Endothelial cell of umbilical vein (primary cell): ENCODE data around the gene SDHC. TPM values are rescaled to one million over a fixed set of nuclear protein-coding genes. Genes with fewer than 3 reads are reported as not detected.
A peak's percentile ranks its signal among the peaks of the same experiment; 100 is the strongest.
"Not testable (repeated sequence)": the region's sequence is repeated elsewhere in the genome, so short reads cannot be mapped to it uniquely, and the experiment has no call there.

Source experiments
- BruUV-seq: library from RNA; stranded (reverse); fragments of 400-500 nt; replicated peaks from 2 replicates; lab custom pipeline; 2021; lab: Mats Ljungman, UMichigan
- CTCF ChIA-PET: fragments of 300-600, 350-600 bp; sonication (Branson Sonifier 250); formaldehyde crosslinking; loops from one replicate; lab custom pipeline; 2021; ENCODE audit warnings: antibody characterized with exemption, inconsistent platforms; lab: Charles Lee
- POLR2A ChIA-PET: fragments of 300-600, 350-600 bp; sonication (Branson Sonifier 250); formaldehyde crosslinking; loops from one replicate; lab custom pipeline; 2021; ENCODE audit warnings: antibody characterized with exemption, inconsistent platforms; lab: Charles Lee
- DNase-seq: peaks from one replicate; pipeline ENCODE4 v3.0.0-alpha.2; 2011; ENCODE audit warnings: low read depth, low spot score
- FAIRE-seq: peaks from 2 replicates; lab custom pipeline; 2011; peaks lifted over from hg19 to GRCh38; lab: Jason Lieb, UNC
- H2AFZ ChIP-seq: 2 replicates; pipeline ENCODE4 v1.6.0; 2012; ENCODE audit warnings: low read depth, low read length, control low read depth, inconsistent platforms
- H3K27ac ChIP-seq: 2 replicates; pipeline ENCODE4 v1.5.1; 2011; ENCODE audit warnings: low read depth, mild to moderate bottlenecking, control low read depth, low read length, moderate library complexity; ENCODE audit not compliant: insufficient read depth
- H3K27me3 ChIP-seq, 2 experiments: 2 replicates each; pipeline versions ENCODE4 v1.6.0 to v1.6.1; 2011; ENCODE audit warnings: low read length in 2 of 2, mixed read lengths in 1 of 2; ENCODE audit not compliant: control insufficient read depth in 2 of 2, insufficient read depth in 2 of 2
- H3K36me3 ChIP-seq, 2 experiments: 2 replicates in 1 of 2; 3 replicates in 1 of 2; pipeline ENCODE4 v1.5.1; 2011; ENCODE audit warnings: low read length in 2 of 2, mild to moderate bottlenecking in 1 of 2, moderate library complexity in 1 of 2; ENCODE audit not compliant: control insufficient read depth in 2 of 2, insufficient read depth in 2 of 2; ENCODE audit errors: extremely low read depth in 1 of 2
- H3K4me1 ChIP-seq: 3 replicates; pipeline ENCODE4 v1.5.1; 2011; ENCODE audit warnings: mild to moderate bottlenecking, low read length; ENCODE audit not compliant: control insufficient read depth, insufficient read depth; ENCODE audit errors: extremely low read depth
- H3K4me2 ChIP-seq: 2 replicates; pipeline ENCODE4 v1.6.1; 2011; ENCODE audit warnings: low read length, control low read depth, mixed read lengths; ENCODE audit not compliant: insufficient read depth
- H3K4me3 ChIP-seq, 3 experiments: fragments of 200-600 bp in 1 of 3; sonication (generic), shearing (Covaris generic) in 1 of 3; replicated peaks in 1 of 3; 2 replicates each; pipeline ENCODE4 v1.5.1; 2011 to 2016; ENCODE audit warnings: control low read depth in 3 of 3, low read length in 3 of 3, mild to moderate bottlenecking in 2 of 3, inconsistent platforms in 1 of 3, low read depth in 1 of 3, moderate library complexity in 1 of 3; ENCODE audit not compliant: insufficient read depth in 1 of 3
- H3K79me2 ChIP-seq: 2 replicates; pipeline ENCODE4 v1.6.0; 2012; ENCODE audit warnings: low read length, inconsistent platforms; ENCODE audit not compliant: control insufficient read depth, insufficient read depth
- H3K9ac ChIP-seq: replicated peaks from 2 replicates; pipeline ENCODE3; 2011; ENCODE audit warnings: low read length, control low read depth; ENCODE audit not compliant: insufficient read depth; ENCODE audit errors: extremely low read depth
- H3K9me1 ChIP-seq: replicated peaks from 3 replicates; pipeline ENCODE4 v1.6.0; 2011; ENCODE audit warnings: mild to moderate bottlenecking, low read length; ENCODE audit not compliant: control insufficient read depth, insufficient read depth; ENCODE audit errors: extremely low read depth
- H3K9me3 ChIP-seq: replicated peaks from 2 replicates; pipeline ENCODE4 v1.5.1; 2012; ENCODE audit warnings: low read length, inconsistent platforms; ENCODE audit not compliant: control insufficient read depth, insufficient read depth
- H4K20me1 ChIP-seq: replicated peaks from 2 replicates; pipeline ENCODE3; 2011; ENCODE audit warnings: mild to moderate bottlenecking, low read length; ENCODE audit not compliant: control insufficient read depth, insufficient read depth; ENCODE audit errors: extremely low read depth
- EZH2 ChIP-seq: IDR thresholded peaks from 2 replicates; pipeline ENCODE4 v1.6.1; 2012; ENCODE audit warnings: borderline replicate concordance, low read depth, mild to moderate bottlenecking, moderate library complexity, low read length, inconsistent platforms; ENCODE audit not compliant: severe bottlenecking
- FOS ChIP-seq: IDR thresholded peaks from 2 replicates; pipeline ENCODE4 v1.6.1; 2011; ENCODE audit warnings: mild to moderate bottlenecking, low read length, moderate library complexity, borderline replicate concordance; ENCODE audit not compliant: insufficient read depth
- GATA2 ChIP-seq: IDR thresholded peaks from 2 replicates; pipeline ENCODE4 v1.7.0; 2011; ENCODE audit warnings: low read depth, mild to moderate bottlenecking, moderate library complexity, mixed read lengths, low read length; ENCODE audit not compliant: insufficient read length, insufficient read depth
- JUN ChIP-seq: IDR thresholded peaks from 2 replicates; pipeline ENCODE4 v1.6.1; 2011; ENCODE audit warnings: borderline replicate concordance, low read depth; ENCODE audit not compliant: insufficient read length, insufficient read depth
- MYC ChIP-seq: IDR thresholded peaks from one replicate; pipeline ENCODE4 v1.6.1; 2011; ENCODE audit warnings: mild to moderate bottlenecking, low read depth, low read length
- POLR2A ChIP-seq: IDR thresholded peaks from 2 replicates; pipeline ENCODE4 v1.6.1; 2012; ENCODE audit warnings: low read depth, mild to moderate bottlenecking, control low read depth, low read length
- POLR2AphosphoS5 ChIP-seq: IDR thresholded peaks from 2 replicates; pipeline ENCODE4 v1.6.1; 2012; ENCODE audit warnings: low read depth, mild to moderate bottlenecking, control low read depth, low read length, moderate library complexity; ENCODE audit not compliant: insufficient read depth
- dilution Hi-C: fragments of 300-500 bp; cut with MboI; formaldehyde crosslinking; loops from one replicate; pipeline ENCODE4 v1.15.0; 2019; ENCODE audit warnings: low sequenced_read_pairs; ENCODE audit not compliant: extremely low pct_ligation_motif_present
- intact Hi-C: fragments of 100-400 bp; cut with micrococcal nuclease; formaldehyde crosslinking; loops from one replicate; pipeline ENCODE4 v1.10.0; 2022
- polyA plus RNA-seq, 4 experiments: library from polyadenylated mRNA; depleted of rRNA in 3 of 4; stranded (reverse) in 3 of 4; unstranded in 1 of 4; fragments of >200 nt; gene quantifications; 2 replicates each; pipeline versions ENCODE4 v1.2.1 to v1.2.3, GENCODE V29; 2011 to 2012; ENCODE audit warnings: missing spikeins in 1 of 4
- total RNA-seq: library from RNA; stranded (reverse); gene quantifications from 2 replicates; pipeline ENCODE4 v1.2.3, GENCODE V29; 2021
- TF ChIP-seq, protein P1 (sequence below), 2 donors: IDR thresholded peaks; 1 replicate in 1 of 2; 2 replicates in 1 of 2; pipeline ENCODE4 v1.5.1; 2011; ENCODE audit warnings: low read length in 2 of 2, mild to moderate bottlenecking in 2 of 2, moderate library complexity in 2 of 2, control low read depth in 1 of 2, inconsistent platforms in 1 of 2, low read depth in 1 of 2; ENCODE audit not compliant: insufficient read depth in 1 of 2; ENCODE audit errors: extremely low read depth in 1 of 2
- TF ChIP-seq, protein P2 (sequence below): IDR thresholded peaks from 2 replicates; pipeline ENCODE4 v1.6.1; 2011; ENCODE audit not compliant: insufficient read depth, insufficient read length

The SDHC gene
- total and polyA plus RNA-seq, 2 donors (not counting 3 experiments of a cell fraction or from before 2014, with no cell fraction given), result 148 to 279 TPM

DNA sequence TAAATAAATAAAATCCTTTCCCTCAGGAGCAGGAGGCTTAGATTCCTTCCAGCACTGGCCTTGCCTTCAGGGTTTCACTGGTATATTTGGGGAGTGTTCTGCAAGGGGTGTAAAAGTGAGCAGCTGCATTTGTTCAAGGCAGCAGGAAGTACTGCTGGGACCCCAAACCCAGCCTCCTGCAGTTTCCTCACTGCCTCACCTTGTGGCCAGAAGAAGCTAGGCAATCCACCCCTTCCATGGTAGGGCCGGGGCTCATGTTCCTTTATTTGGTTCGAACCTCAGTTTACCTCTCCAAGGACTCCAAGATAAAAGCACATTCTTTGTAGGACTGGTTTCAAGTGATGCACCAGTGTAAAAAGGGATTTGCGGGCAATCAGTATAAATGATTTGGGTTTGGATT, 74.5 kb downstream of the SDHC start:
- H3K4me1 ChIP-seq, result peaks cover 3% of the 10 kb centered on the region
- no peaks in the 10 kb centered on the region for H3K36me3 ChIP-seq
- dilution Hi-C loops (no loop called here), intact Hi-C loops (loop anchor here (10.0 kb wide), 1 partner anchor 364 kb away; the partner anchor contains the start of gene F11R)
- ChIA-PET CTCF (interaction anchor here (1.1 to 1.7 kb wide), 2 partner anchors 14 to 163 kb away, joined by 3 to 11 read pairs; partner anchors contain the start of gene TOMM40L), POLR2A (interaction anchor here (1.1 kb wide), 1 partner anchor 163 kb away, joined by 8 read pairs; no protein-coding TSS in a partner anchor)
- no peaks in the 10 kb centered on the region for H3K27me3 ChIP-seq
- H4K20me1 ChIP-seq, result no peaks in the 10 kb centered on the region
- no peaks in the 10 kb centered on the region for H3K9me1 ChIP-seq
- no peaks in the 10 kb centered on the region for H3K79me2 ChIP-seq
- H2AFZ ChIP-seq, result no peak overlapping the region
- BruUV-seq, result no TSS peak
- H3K9ac ChIP-seq, result no peak overlapping the region
- no peak overlapping the region for H3K27ac ChIP-seq
- no peaks in the 10 kb centered on the region for H3K9me3 ChIP-seq
- DNase-seq (no peak), FAIRE-seq (no peak)
- H3K4me2 ChIP-seq, result no peak overlapping the region
- TF ChIP-seq GATA2, result no peak
- TF ChIP-seq, protein P1, sequence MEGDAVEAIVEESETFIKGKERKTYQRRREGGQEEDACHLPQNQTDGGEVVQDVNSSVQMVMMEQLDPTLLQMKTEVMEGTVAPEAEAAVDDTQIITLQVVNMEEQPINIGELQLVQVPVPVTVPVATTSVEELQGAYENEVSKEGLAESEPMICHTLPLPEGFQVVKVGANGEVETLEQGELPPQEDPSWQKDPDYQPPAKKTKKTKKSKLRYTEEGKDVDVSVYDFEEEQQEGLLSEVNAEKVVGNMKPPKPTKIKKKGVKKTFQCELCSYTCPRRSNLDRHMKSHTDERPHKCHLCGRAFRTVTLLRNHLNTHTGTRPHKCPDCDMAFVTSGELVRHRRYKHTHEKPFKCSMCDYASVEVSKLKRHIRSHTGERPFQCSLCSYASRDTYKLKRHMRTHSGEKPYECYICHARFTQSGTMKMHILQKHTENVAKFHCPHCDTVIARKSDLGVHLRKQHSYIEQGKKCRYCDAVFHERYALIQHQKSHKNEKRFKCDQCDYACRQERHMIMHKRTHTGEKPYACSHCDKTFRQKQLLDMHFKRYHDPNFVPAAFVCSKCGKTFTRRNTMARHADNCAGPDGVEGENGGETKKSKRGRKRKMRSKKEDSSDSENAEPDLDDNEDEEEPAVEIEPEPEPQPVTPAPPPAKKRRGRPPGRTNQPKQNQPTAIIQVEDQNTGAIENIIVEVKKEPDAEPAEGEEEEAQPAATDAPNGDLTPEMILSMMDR (IDR thresholded peaks at IDR 0.05; ENCODE audit: extremely low read depth in 1 of 2, insufficient read depth in 1 of 2, low read depth in 1 of 2, low read length in 2 of 2), result no peak
- TF ChIP-seq EZH2, result no peak
- no peak for TF ChIP-seq POLR2AphosphoS5
- TF ChIP-seq, protein P2, sequence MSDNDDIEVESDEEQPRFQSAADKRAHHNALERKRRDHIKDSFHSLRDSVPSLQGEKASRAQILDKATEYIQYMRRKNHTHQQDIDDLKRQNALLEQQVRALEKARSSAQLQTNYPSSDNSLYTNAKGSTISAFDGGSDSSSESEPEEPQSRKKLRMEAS, result no peak
- TF ChIP-seq POLR2A, result no peak
- no peak for TF ChIP-seq MYC
- no peak for TF ChIP-seq JUN
- TF ChIP-seq FOS, result no peak
- no peak overlapping the region for H3K4me3 ChIP-seq

DNA sequence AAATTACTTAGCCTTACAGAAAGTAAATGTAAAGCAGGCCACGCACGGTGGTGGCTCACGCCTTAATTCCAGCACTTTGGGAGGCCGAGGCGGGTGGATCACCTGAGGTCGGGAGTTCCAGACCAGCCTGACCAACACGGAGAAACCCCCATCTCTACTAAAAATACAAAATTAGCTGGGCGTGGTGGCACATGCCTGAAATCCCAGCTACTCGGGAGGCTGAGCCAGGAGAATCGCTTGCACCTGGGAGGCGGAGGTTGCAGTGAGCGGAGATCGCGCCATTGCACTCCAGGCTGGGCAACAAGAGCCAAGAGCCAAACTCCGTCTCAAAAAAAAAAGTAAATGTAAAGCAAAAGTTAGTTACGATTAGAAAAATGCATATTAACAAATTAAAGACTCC, 75.0 kb downstream of the SDHC start:
- CTCF ChIA-PET, result interaction anchor here (1.1 to 1.7 kb wide), 4 partner anchors 7 to 163 kb away, joined by 3 to 11 read pairs (median 6); partner anchors contain the start of gene TOMM40L
- not testable (repeated sequence) for H2AFZ ChIP-seq, H3K27me3 ChIP-seq

More for the DNA sequence above, 75.0 kb downstream of the SDHC start:
- H3K79me2 ChIP-seq, H4K20me1 ChIP-seq, FAIRE-seq, H3K9me3 ChIP-seq, DNase-seq, H3K4me1 ChIP-seq, H3K36me3 ChIP-seq, H3K9me1 ChIP-seq, dilution Hi-C loops, BruUV-seq: not testable (repeated sequence)
- H3K27ac ChIP-seq, result peak overlapping the region; percentile 64
- H3K4me2 ChIP-seq, result peak overlapping the region; percentile 33
- peak overlapping the region in 2 of 3 experiments; percentile 29 to 36 for H3K4me3 ChIP-seq
- intact Hi-C loops, result loop anchor here (10.0 kb wide), 1 partner anchor 364 kb away; the partner anchor contains the start of gene F11R
- peak overlapping the region; percentile 57 for H3K9ac ChIP-seq
- POLR2A ChIA-PET, result interaction anchor here (0.6 to 1.1 kb wide), 2 partner anchors 164 to 244 kb away, joined by 3 to 8 read pairs; no protein-coding TSS in a partner anchor
